ENCODE data around the gene ELMO1. TPM values are rescaled to one million over a fixed set of nuclear protein-coding genes. Genes with fewer than 3 reads are reported as not detected.

The ELMO1 gene
- total and polyA plus RNA-seq, 10 of the 15 experiments (the other 5 are each of a cell fraction or from before 2014, with no cell fraction given): 22.6 to 85.9 (median 56.6) TPM

DNA sequence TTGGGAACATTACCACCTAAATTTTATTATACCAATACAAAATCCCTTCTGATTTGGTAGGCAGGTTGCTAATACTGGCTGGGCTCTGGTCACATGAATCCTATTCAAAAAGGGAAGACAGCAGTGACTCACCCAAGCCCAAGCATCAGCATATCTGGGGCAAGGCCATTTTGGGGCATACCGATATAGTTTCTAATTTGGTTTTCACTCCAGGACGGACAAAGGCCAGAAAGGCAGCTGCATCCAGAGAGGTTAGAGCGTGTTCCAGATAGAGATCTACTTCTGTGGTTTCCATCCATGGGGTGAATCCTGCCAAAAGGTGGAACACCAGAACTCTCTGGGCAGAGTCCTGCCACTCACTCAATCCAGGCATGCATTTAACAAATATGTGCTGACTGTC lies 335.8 kb downstream of the ELMO1 start:
- in situ Hi-C loops (cut with MboI): no loop called here
- TF ChIP-seq NBN (IDR thresholded peaks at IDR 0.05): no peak
- TF ChIP-seq BRCA1 (IDR thresholded peaks at IDR 0.05; ENCODE audit: low read depth, low read length): no peak
- TF ChIP-seq, protein P1, sequence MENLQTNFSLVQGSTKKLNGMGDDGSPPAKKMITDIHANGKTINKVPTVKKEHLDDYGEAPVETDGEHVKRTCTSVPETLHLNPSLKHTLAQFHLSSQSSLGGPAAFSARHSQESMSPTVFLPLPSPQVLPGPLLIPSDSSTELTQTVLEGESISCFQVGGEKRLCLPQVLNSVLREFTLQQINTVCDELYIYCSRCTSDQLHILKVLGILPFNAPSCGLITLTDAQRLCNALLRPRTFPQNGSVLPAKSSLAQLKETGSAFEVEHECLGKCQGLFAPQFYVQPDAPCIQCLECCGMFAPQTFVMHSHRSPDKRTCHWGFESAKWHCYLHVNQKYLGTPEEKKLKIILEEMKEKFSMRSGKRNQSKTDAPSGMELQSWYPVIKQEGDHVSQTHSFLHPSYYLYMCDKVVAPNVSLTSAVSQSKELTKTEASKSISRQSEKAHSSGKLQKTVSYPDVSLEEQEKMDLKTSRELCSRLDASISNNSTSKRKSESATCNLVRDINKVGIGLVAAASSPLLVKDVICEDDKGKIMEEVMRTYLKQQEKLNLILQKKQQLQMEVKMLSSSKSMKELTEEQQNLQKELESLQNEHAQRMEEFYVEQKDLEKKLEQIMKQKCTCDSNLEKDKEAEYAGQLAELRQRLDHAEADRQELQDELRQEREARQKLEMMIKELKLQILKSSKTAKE (IDR thresholded peaks at IDR 0.05; ENCODE audit: low read depth, poor library complexity, severe bottlenecking): no peak
- no peak for TF ChIP-seq MEF2A (IDR thresholded peaks at IDR 0.05; ENCODE audit: insufficient read depth, low read depth, low read length)
- no peak for TF ChIP-seq ZBED1 (IDR thresholded peaks at IDR 0.05; ENCODE audit: borderline replicate concordance)
- no peak for TF ChIP-seq TCF3 (IDR thresholded peaks at IDR 0.05; ENCODE audit: borderline replicate concordance, insufficient read depth, low read depth, low read length)
- TF ChIP-seq RUNX3 (IDR thresholded peaks at IDR 0.05; ENCODE audit: low read length): no peak
- TF ChIP-seq, protein P2, sequence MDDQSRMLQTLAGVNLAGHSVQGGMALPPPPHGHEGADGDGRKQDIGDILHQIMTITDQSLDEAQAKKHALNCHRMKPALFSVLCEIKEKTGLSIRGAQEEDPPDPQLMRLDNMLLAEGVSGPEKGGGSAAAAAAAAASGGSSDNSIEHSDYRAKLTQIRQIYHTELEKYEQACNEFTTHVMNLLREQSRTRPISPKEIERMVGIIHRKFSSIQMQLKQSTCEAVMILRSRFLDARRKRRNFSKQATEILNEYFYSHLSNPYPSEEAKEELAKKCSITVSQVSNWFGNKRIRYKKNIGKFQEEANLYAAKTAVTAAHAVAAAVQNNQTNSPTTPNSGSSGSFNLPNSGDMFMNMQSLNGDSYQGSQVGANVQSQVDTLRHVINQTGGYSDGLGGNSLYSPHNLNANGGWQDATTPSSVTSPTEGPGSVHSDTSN (IDR thresholded peaks at IDR 0.05; ENCODE audit: insufficient replicate concordance, low read depth, low read length): no peak
- TF ChIP-seq, protein P3, sequence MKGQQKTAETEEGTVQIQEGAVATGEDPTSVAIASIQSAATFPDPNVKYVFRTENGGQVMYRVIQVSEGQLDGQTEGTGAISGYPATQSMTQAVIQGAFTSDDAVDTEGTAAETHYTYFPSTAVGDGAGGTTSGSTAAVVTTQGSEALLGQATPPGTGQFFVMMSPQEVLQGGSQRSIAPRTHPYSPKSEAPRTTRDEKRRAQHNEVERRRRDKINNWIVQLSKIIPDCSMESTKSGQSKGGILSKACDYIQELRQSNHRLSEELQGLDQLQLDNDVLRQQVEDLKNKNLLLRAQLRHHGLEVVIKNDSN (IDR thresholded peaks at IDR 0.05; ENCODE audit: borderline replicate concordance, extremely low read length, insufficient read depth, low read depth, low read length): no peak
- TF ChIP-seq MYB (IDR thresholded peaks at IDR 0.05; ENCODE audit: borderline replicate concordance, low read depth, low read length): no peak
- TF ChIP-seq, protein P4, sequence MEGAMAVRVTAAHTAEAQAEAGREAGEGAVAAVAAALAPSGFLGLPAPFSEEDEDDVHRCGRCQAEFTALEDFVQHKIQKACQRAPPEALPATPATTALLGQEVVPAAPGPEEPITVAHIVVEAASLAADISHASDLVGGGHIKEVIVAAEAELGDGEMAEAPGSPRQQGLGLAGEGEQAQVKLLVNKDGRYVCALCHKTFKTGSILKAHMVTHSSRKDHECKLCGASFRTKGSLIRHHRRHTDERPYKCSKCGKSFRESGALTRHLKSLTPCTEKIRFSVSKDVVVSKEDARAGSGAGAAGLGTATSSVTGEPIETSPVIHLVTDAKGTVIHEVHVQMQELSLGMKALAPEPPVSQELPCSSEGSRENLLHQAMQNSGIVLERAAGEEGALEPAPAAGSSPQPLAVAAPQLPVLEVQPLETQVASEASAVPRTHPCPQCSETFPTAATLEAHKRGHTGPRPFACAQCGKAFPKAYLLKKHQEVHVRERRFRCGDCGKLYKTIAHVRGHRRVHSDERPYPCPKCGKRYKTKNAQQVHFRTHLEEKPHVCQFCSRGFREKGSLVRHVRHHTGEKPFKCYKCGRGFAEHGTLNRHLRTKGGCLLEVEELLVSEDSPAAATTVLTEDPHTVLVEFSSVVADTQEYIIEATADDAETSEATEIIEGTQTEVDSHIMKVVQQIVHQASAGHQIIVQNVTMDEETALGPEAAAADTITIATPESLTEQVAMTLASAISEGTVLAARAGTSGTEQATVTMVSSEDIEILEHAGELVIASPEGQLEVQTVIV (IDR thresholded peaks at IDR 0.05; ENCODE audit: borderline replicate concordance, partially characterized antibody): no peak
- TF ChIP-seq CHD4 (IDR thresholded peaks at IDR 0.05): no peak
- TF ChIP-seq, protein P5, sequence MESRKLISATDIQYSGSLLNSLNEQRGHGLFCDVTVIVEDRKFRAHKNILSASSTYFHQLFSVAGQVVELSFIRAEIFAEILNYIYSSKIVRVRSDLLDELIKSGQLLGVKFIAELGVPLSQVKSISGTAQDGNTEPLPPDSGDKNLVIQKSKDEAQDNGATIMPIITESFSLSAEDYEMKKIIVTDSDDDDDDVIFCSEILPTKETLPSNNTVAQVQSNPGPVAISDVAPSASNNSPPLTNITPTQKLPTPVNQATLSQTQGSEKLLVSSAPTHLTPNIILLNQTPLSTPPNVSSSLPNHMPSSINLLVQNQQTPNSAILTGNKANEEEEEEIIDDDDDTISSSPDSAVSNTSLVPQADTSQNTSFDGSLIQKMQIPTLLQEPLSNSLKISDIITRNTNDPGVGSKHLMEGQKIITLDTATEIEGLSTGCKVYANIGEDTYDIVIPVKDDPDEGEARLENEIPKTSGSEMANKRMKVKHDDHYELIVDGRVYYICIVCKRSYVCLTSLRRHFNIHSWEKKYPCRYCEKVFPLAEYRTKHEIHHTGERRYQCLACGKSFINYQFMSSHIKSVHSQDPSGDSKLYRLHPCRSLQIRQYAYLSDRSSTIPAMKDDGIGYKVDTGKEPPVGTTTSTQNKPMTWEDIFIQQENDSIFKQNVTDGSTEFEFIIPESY (IDR thresholded peaks at IDR 0.05): no peak
- no peak for TF ChIP-seq CREM (IDR thresholded peaks at IDR 0.05; ENCODE audit: low read depth)
- TF ChIP-seq TCF12 (IDR thresholded peaks at IDR 0.05; ENCODE audit: low read depth, low read length): no peak

More for the DNA sequence above, 335.8 kb downstream of the ELMO1 start:
- no peak for FAIRE-seq
- Histone ChIP-seq H3K9ac (ENCODE audit: control insufficient read depth, insufficient read depth, low read length) (no peak overlapping the region), H3K27me3 (replicated peaks in 1 of 2; ENCODE audit: control insufficient read depth in 2 of 2, insufficient read depth in 2 of 2, low read length in 1 of 2) (no peaks in the 10 kb centered on the region), H3K9me3 (replicated peaks; ENCODE audit: control insufficient read depth, insufficient read depth, low read length) (no peaks in the 10 kb centered on the region), H2AFZ (ENCODE audit: control insufficient read depth, low read depth, low read length) (no peak overlapping the region), H3K4me3 (no peak overlapping the region), H4K20me1 (ENCODE audit: control insufficient read depth, insufficient read depth) (no peaks in the 10 kb centered on the region), H3K27ac (ENCODE audit: control insufficient read depth, insufficient read depth) (no peak overlapping the region), H3K36me3 (ENCODE audit: control insufficient read depth in 2 of 2, insufficient read depth in 2 of 2, low read length in 1 of 2) (peaks cover 0 to 2% of the 10 kb centered on the region in 2 experiments; a peak in 2 of 4 replicates), H3K4me2 (ENCODE audit: control insufficient read depth, insufficient read depth) (no peak overlapping the region), H3K4me1 (ENCODE audit: control insufficient read depth, insufficient read depth, low read length) (no peaks in the 10 kb centered on the region; the same call in 1 of the 2 replicates), H3K79me2 (ENCODE audit: control insufficient read depth, insufficient read depth, low read length) (no peaks in the 10 kb centered on the region)
- ATAC-seq: no peak
- BruUV-seq (replicated peaks): no TSS peak
- ChIA-PET POLR2A (no interaction called here), CTCF (interaction anchor here (1.5 kb wide), 1 partner anchor 442 kb away, joined by 3 read pairs; no protein-coding TSS in a partner anchor), SMC1A (ENCODE audit: uncharacterized antibody, unreplicated experiment) (no interaction called here), RAD21 (ENCODE audit: unreplicated experiment) (no interaction called here)
- DNase-seq (ENCODE audit: low read depth, low spot score): no peak
- intact Hi-C loops (cut with micrococcal nuclease; ENCODE audit: unreplicated experiment): no loop called here
- WGBS (ENCODE audit: insufficient coverage, insufficient replicate concordance, low lambda C conversion rate, missing lambda C conversion rate): 56% methylated on average over 3 of the region's 3 CpGs

Data from GM12878 (cell line).